AG09319 (cell line): ENCODE results near the gene ELP4.
"Not testable (repeated sequence)": the region's sequence is repeated elsewhere in the genome, so short reads cannot be mapped to it uniquely, and the experiment has no call there.

Experiments
- DNase-seq: peaks from one replicate; pipeline ENCODE4 v3.0.0-alpha.2; 2010; ENCODE audit warnings: low read depth; ENCODE audit errors: extremely low read depth
- CTCF ChIP-seq: IDR thresholded peaks from 2 replicates; pipeline ENCODE4 v1.5.1; 2011; ENCODE audit warnings: low read depth, mild to moderate bottlenecking, inconsistent platforms, low read length, moderate library complexity

Gene ELP4

GRCh38 chr11:31687861-31688260, 178.3 kb downstream of the ELP4 start:
- no peak for TF ChIP-seq CTCF
- no peak for DNase-seq

GRCh38 chr11:31689559-31689958, 180.0 kb downstream of the ELP4 start:
- DNase-seq, result no peak
- no peak for TF ChIP-seq CTCF

GRCh38 chr11:31690041-31690440, 180.5 kb downstream of the ELP4 start:
- no peak for TF ChIP-seq CTCF
- no peak for DNase-seq

- no peak for DNase-seq
- TF ChIP-seq CTCF, result no peak
Observed at GRCh38 chr11:31690516-31690915, 180.9 kb downstream of the ELP4 start.

- DNase-seq, result no peak
- no peak for TF ChIP-seq CTCF
Observed at GRCh38 chr11:31692466-31692865, 182.9 kb downstream of the ELP4 start.

GRCh38 chr11:31697049-31697448, 187.5 kb downstream of the ELP4 start:
- DNase-seq, result not testable (repeated sequence)

GRCh38 chr11:31699066-31699465, 189.5 kb downstream of the ELP4 start:
- DNase-seq, result no peak
- TF ChIP-seq CTCF, result no peak

GRCh38 chr11:31702966-31703365, 193.4 kb downstream of the ELP4 start:
- TF ChIP-seq CTCF, result no peak
- DNase-seq, result no peak
